ENCODE measurements around the gene TTYH1.

DNA sequence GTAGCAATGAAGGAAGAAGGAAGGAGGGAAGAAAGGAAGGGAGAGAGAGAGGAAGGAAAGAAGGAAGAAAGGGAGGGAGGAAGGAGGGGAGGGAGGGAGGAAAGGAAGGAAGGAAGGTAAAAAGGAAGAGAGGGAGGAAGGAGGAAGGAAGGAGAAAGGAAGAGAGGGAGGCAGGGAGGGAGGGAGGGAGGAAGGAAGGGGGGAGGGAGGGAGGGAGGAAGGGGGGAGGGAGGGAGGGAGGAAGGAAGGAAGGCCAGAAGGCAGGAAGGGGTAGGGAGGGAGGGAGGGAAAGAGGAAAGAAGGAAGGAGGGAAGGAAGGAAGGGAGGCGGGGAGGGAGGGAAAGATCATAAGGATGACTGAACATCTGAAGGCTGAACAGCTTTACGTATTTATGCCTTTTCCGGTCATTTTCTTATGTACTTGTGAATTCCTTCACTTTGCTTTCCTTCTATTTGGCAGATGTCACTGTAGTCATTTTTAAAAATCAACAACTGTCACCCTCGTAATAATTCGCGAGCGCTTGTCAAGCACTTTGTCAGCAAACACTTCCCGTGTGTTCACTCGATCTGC, 6.7 kb upstream of the TTYH1 start:
- TF ChIP-seq GATA2 (IDR thresholded peaks at IDR 0.05; ENCODE audit: low read depth, low read length) (no peak), GATA3 (IDR thresholded peaks at IDR 0.05; ENCODE audit: low read depth, low read length) (no peak)

Data from SH-SY5Y (cell line).